ENCODE measurements around the gene C1orf53.

Gene C1orf53

GRCh38 chr1:197915260-197915861, 12.9 kb downstream of the C1orf53 start:
- no peak overlapping the region for H3K4me2 ChIP-seq
- peaks cover 100% of the 10 kb centered on the region for H3K27me3 ChIP-seq
- no peak for TF ChIP-seq Cebpa-rat (IDR thresholded peaks at IDR 0.05)
- no peak overlapping the region for H3K27ac ChIP-seq
- H3K36me3 ChIP-seq: no peaks in the 10 kb centered on the region
- no peak overlapping the region for H3K9ac ChIP-seq
- peaks cover 32% of the 10 kb centered on the region for H3K9me3 ChIP-seq
- peaks cover 96% of the 10 kb centered on the region for H4K20me1 ChIP-seq
- peaks cover 10% of the 10 kb centered on the region for H3K4me1 ChIP-seq
- no peak overlapping the region for H3K4me3 ChIP-seq

DNA sequence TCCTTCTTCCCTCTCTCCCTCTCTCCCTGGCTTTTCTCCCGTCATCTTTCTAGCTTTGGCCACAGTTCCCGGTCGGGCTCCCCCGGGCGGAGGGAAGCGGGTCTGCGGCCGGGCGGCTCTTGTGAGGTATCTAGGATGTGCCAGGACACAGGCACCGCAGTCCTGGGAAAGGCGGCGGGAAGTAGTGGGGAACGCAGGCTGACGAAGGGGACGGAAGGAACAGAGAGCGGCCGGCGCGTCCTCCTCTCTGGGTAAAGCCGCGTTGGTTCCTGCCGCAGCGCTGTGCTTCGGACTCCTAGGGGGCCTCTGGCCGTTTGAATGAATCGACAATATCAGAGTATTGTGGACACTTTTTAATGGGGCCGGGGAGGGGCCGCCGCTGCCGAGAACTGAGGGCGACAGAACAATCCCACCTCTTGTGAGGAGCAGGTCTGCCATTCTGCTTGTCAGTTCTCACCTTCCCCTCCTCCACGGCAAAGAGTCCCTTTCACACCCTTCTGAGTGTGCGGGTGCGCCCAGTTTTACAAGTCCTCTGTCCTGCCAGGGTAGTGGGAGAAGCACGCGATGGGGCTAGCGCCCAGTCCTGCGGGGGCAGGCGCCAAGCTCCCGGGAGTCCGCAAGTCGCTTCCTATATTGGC, 13.6 kb downstream of the C1orf53 start:
- Histone ChIP-seq H3K9me3 (peaks cover 28% of the 10 kb centered on the region), H3K4me1 (peaks cover 10% of the 10 kb centered on the region), H3K4me3 (no peak overlapping the region), H3K4me2 (no peak overlapping the region), H3K27me3 (peaks cover 100% of the 10 kb centered on the region), H3K9ac (no peak overlapping the region), H3K36me3 (no peaks in the 10 kb centered on the region), H4K20me1 (peaks cover 98% of the 10 kb centered on the region), H3K27ac (no peak overlapping the region)
- no peak for TF ChIP-seq Cebpa-rat (IDR thresholded peaks at IDR 0.05)

DNA sequence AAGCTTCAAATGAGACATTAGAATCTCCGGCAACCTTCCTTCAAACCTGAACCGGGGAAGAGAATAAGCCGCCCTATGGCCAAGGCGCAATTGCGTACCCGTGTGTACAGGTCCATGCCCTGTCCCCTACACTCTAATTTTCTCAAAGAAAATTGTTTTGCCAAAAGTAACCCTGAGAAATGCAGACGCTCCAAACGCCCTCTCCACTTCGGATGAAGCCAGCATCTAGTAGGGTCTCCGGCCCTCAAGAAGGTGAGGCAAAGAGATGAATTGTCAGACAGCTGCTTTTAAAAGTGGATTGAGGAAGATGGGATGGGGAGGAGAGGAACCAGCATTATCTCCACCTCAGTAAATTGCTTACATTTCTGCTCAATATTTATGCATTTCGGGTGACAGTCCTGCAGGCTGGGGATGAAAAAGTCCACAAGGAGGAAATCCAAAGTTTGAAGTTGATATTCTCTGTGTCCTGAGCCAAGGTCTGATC, 14.1 kb downstream of the C1orf53 start:
- Histone ChIP-seq H3K4me3 (no peak overlapping the region), H3K9ac (no peak overlapping the region), H3K27ac (no peak overlapping the region), H4K20me1 (peaks cover 98% of the 10 kb centered on the region), H3K4me2 (no peak overlapping the region), H3K9me3 (peaks cover 28% of the 10 kb centered on the region), H3K4me1 (peaks cover 10% of the 10 kb centered on the region), H3K27me3 (peaks cover 100% of the 10 kb centered on the region), H3K36me3 (no peaks in the 10 kb centered on the region)
- no peak for TF ChIP-seq Cebpa-rat (IDR thresholded peaks at IDR 0.05)

GRCh38 chr1:197917805-197918651, 15.6 kb downstream of the C1orf53 start:
- Histone ChIP-seq H3K27ac (no peak overlapping the region), H3K9ac (no peak overlapping the region), H3K9me3 (peaks cover 15% of the 10 kb centered on the region; the same call in 1 of the 2 replicates), H3K4me3 (no peak overlapping the region), H4K20me1 (peaks cover 96% of the 10 kb centered on the region), H3K27me3 (peaks cover 100% of the 10 kb centered on the region), H3K4me1 (peaks cover 10% of the 10 kb centered on the region), H3K4me2 (no peak overlapping the region), H3K36me3 (no peaks in the 10 kb centered on the region)
- no peak for TF ChIP-seq Cebpa-rat (IDR thresholded peaks at IDR 0.05)

- no peak overlapping the region for H3K9ac ChIP-seq
- TF ChIP-seq Cebpa-rat (IDR thresholded peaks at IDR 0.05): no peak
- no peak overlapping the region for H3K4me3 ChIP-seq
- peaks cover 95% of the 10 kb centered on the region for H3K27me3 ChIP-seq
- peaks cover 14% of the 10 kb centered on the region; the same call in 1 of the 2 replicates for H3K9me3 ChIP-seq
- H3K27ac ChIP-seq: no peak overlapping the region
- peaks cover 10% of the 10 kb centered on the region for H3K4me1 ChIP-seq
- H4K20me1 ChIP-seq: peaks cover 90% of the 10 kb centered on the region
- H3K4me2 ChIP-seq: peak overlapping the region; percentile 42; the same call in 1 of the 2 replicates
- H3K36me3 ChIP-seq: no peaks in the 10 kb centered on the region
Observed at GRCh38 chr1:197918807-197919345, 16.4 kb downstream of the C1orf53 start.

DNA sequence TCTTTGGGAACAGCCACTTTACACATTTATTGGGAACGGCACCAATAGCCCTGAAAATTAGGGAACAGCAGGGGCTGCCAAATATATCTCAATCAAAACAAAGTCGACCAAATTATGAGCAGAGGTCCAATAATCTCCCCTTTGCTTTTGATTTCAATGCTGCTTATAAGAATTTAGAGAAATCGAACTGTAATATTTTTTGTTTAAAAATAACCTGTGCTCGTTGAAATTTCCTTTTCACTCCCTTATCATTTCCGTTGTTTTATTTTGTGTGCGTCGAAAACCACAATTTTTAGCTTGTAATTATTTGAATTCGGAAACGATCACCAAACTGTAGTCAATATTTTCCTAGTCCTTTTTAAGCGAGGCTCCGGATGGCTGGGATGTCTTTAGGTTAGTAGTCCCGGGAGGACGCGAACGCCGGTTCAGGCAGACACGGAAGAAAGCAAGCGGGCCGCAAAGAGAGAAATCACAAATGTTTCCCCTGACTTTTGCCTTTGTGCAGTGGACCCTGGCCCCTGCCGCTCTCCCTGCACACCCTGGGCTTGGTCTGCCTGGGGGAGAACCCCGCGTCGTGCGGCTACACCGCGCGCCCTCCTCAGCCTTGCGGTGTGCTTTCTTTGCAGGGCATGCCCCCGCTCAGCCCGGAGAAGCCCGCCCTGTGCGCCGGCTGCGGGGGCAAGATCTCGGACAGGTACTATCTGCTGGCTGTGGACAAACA, 17.1 kb downstream of the C1orf53 start:
- peak overlapping the region; percentile 42 for H3K4me2 ChIP-seq
- peaks cover 14% of the 10 kb centered on the region; the same call in 1 of the 2 replicates for H3K9me3 ChIP-seq
- TF ChIP-seq Cebpa-rat (IDR thresholded peaks at IDR 0.05): no peak
- H4K20me1 ChIP-seq: peaks cover 83% of the 10 kb centered on the region
- no peak overlapping the region for H3K9ac ChIP-seq
- H3K4me1 ChIP-seq: peaks cover 10% of the 10 kb centered on the region
- H3K27me3 ChIP-seq: peaks cover 89% of the 10 kb centered on the region
- H3K27ac ChIP-seq: no peak overlapping the region
- no peak overlapping the region for H3K4me3 ChIP-seq
- no peaks in the 10 kb centered on the region for H3K36me3 ChIP-seq

DNA sequence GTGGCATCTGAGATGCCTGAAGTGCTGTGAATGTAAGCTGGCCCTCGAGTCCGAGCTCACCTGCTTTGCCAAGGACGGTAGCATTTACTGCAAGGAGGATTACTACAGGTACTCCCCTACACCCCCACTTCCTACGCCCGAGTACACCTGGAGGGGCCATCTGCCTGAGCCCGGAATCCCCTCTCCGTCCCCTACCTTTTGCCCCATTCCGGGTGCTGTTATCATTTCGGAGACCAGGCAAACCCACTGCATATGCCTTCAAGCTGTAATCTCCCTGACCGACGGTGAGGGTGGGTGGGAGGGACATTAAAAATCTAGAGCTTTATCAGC, 17.6 kb downstream of the C1orf53 start:
- no peak for TF ChIP-seq Cebpa-rat (IDR thresholded peaks at IDR 0.05)
- H3K4me3 ChIP-seq: no peak overlapping the region
- no peak overlapping the region for H3K27ac ChIP-seq
- peaks cover 84% of the 10 kb centered on the region for H3K27me3 ChIP-seq
- no peak overlapping the region for H3K9ac ChIP-seq
- H3K4me2 ChIP-seq: peak overlapping the region; percentile 42
- peaks cover 10% of the 10 kb centered on the region for H3K4me1 ChIP-seq
- H3K9me3 ChIP-seq: peaks cover 14% of the 10 kb centered on the region; the same call in 1 of the 2 replicates
- no peaks in the 10 kb centered on the region for H3K36me3 ChIP-seq
- peaks cover 78% of the 10 kb centered on the region for H4K20me1 ChIP-seq

DNA sequence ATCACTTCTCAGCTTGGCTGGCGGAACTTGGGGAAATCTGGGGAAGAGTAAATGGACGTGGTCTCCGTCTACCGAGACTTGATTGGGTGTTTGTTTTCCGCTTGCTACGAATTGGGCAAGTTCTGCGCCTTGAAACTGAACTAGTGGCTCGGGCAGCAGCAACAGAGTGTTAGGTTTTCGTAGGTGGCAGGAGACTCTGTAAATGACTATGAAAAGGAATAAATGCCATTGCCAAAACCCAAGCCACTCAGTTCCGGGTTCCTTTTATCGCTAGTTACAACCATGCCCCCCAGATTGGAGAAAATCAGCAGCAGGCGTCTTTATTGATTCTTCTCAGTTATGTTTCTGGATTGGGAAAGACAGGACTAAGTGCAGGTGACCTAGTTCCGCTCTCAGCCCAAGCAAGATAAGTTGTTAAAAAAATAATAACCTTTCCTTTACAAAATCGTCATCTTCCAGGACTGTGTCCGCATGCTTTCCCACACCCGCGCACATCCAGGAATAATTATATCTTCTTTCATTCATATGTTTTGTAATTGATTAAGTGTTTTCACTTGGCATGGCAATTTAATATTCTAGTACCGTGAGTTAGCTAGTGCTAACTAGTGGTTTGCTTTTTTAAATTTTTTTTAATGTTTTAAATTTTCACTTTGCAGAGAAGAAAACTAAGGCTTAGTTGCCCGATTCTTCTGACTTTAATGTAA, 18.1 kb downstream of the C1orf53 start:
- Histone ChIP-seq H3K9me3 (peaks cover 14% of the 10 kb centered on the region; the same call in 1 of the 2 replicates), H3K36me3 (no peaks in the 10 kb centered on the region), H3K9ac (no peak overlapping the region), H3K27me3 (peaks cover 78% of the 10 kb centered on the region), H3K4me2 (no peak overlapping the region), H3K4me3 (no peak overlapping the region), H3K27ac (no peak overlapping the region), H3K4me1 (peaks cover 10% of the 10 kb centered on the region), H4K20me1 (peaks cover 73% of the 10 kb centered on the region)
- TF ChIP-seq Cebpa-rat (IDR thresholded peaks at IDR 0.05): no peak

All from BLaER1 (cell line).